Stimulated activated naive CD8-positive, alpha-beta T cell treated with anti-CD3 and anti-CD28 coated beads, Interleukin-15, amount 100 ng/mL, for 72 hours (primary cell): ENCODE data around the gene AMPD2.

Experiments
- ATAC-seq: fragments of 150-1000 bp; cut with Tn5 transposase; 2 replicates; pipeline ENCODE4 v1.10.0; 2021; ENCODE audit warnings: mild to moderate bottlenecking, moderate library complexity
- DNase-seq, 2 donors: peaks; one replicate each; pipeline ENCODE4 v3.0.0; 2021 to 2022
- H3K27ac Mint-ChIP-seq, 2 donors: one replicate each; pipeline ENCODE4 v1.8.0; 2022; ENCODE audit warnings: mild to moderate bottlenecking in 2 of 2, mixed read lengths in 2 of 2, moderate library complexity in 2 of 2
- H3K27me3 Mint-ChIP-seq: one replicate; pipeline ENCODE4 v1.8.0; 2022; ENCODE audit warnings: mixed read lengths
- H3K4me1 Mint-ChIP-seq: one replicate; pipeline ENCODE4 v1.8.0; 2022; ENCODE audit warnings: mild to moderate bottlenecking, mixed read lengths
- H3K4me3 Mint-ChIP-seq, 2 donors: one replicate each; pipeline ENCODE4 v1.8.0; 2022; ENCODE audit warnings: mild to moderate bottlenecking in 2 of 2, mixed read lengths in 2 of 2, moderate library complexity in 1 of 2
- H3K9me3 Mint-ChIP-seq, 2 donors: one replicate each; pipeline ENCODE4 v1.8.0; 2022; ENCODE audit warnings: mixed read lengths in 2 of 2

The AMPD2 gene

DNA sequence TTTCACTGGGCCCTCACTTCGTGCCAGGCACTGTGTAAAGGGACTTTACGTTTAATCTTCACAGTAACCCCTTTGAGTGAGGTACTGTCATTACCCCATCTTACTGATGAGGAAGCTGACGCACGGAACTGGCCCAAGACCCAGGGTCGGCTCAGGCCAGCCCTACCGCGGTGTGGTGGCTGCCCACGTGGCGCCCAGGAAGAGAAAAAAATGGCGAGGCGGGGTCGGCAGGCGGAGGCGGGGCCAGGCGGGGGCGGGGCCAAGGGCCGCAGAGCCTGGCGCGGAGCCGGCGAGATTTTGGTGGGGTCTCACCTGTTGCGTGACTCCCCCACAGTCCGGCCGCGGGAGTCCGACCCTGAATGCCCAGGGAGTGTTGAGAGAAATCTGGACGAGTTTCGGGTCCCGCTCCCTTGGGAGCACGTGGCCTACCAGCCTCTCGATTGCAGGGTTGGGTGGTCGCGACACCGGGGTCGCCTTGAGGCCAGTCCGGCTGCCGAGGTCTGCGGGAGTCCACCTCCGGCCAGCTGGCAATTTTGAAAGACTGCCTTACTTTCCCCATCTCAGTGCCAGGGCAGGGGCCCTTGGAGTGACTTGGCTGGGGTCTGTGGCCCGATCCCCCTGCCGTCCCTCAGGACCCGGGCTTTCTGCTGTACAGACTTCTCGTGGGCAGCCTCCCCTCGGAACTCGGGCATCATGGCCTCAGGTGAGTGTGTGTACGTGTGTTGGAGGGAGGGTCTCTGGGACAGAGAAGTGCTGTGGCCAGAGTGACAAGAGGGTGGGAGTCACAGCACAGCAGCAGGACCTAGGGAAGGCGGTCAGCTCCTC lies at the start of gene AMPD2, which contains the start of gene GNAT2:
Gene AMPD2, plus strand, starts transcription at position 262 of the 825 bp plus-strand sequence. CDS start 1,339 bp downstream, outside the sequence.
Gene GNAT2, minus strand, starts transcription at position 41 of the 825 bp plus-strand sequence. CDS start 6,746 bp downstream, outside the sequence.
- peak; percentile 65 to 82 for DNase-seq
- peaks cover 76% of the 10 kb centered on the region for H3K4me1 Mint-ChIP-seq
- peak within 1 kb of the TSS; percentile 96 to 97 for H3K4me3 Mint-ChIP-seq
- peak within 1 kb of the TSS; percentile 94 to 97 for H3K27ac Mint-ChIP-seq
- H3K9me3 Mint-ChIP-seq: no peaks in the 10 kb centered on the region
- H3K27me3 Mint-ChIP-seq: no peaks in the 10 kb centered on the region
- peak; percentile 64 for ATAC-seq

DNA sequence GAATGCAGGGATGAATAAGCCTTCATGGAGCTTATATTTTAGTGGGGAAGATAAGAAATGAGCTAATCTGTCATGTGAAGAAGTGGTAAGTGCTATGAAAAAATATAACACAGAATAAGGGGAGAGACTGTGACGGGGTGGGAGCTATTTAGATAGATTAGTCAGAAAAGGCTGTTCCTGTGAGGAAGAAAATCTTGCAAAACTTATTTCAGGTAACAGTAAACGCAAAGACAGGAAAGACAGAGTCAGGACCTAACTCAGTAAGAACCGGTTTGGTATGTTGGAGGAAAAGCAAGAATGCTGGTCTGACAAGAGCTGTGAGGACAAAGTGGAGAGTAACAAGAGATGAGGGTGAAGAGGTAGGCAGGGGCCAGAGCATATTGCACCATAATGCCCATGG lies 49.2 kb upstream of the AMPD2 start:
- H3K27ac Mint-ChIP-seq: no peak overlapping the region
- no peak for DNase-seq

DNA sequence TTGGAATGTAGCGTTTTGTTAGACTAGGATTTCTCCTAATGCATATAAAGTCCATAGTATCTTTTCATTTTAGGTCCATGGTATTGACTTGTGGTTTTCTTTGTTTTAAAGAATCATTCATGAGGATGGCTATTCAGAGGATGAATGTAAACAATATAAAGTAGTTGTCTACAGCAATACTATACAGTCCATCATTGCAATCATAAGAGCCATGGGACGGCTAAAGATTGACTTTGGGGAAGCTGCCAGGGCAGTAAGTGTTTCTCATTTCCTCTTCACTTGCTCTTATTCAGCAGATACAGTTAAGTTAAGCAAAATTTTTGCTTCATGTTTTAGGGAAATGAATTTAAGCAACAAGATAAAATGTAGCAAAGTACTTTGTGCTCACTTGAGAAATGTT lies 45.9 kb upstream of the AMPD2 start:
- no peak overlapping the region for H3K27ac Mint-ChIP-seq
- ATAC-seq (no peak), DNase-seq (no peak)
- no peak overlapping the region for H3K4me3 Mint-ChIP-seq
- H3K27me3 Mint-ChIP-seq: no peaks in the 10 kb centered on the region
- H3K4me1 Mint-ChIP-seq: peaks cover 11% of the 10 kb centered on the region
- no peaks in the 10 kb centered on the region for H3K9me3 Mint-ChIP-seq

More for the DNA sequence above, 49.2 kb upstream of the AMPD2 start:
- no peaks in the 10 kb centered on the region for H3K27me3 Mint-ChIP-seq
- peaks cover 17% of the 10 kb centered on the region for H3K4me1 Mint-ChIP-seq
- no peak overlapping the region for H3K4me3 Mint-ChIP-seq
- H3K9me3 Mint-ChIP-seq: no peaks in the 10 kb centered on the region
- no peak for ATAC-seq

GRCh38 chr1:109578947-109579443 lies 40.6 kb upstream of the AMPD2 start:
- no peak for ATAC-seq
- Mint-ChIP-seq H3K27ac (no peak overlapping the region), H3K4me1 (no peaks in the 10 kb centered on the region), H3K9me3 (no peaks in the 10 kb centered on the region), H3K27me3 (no peaks in the 10 kb centered on the region), H3K4me3 (no peak overlapping the region)
- no peak for DNase-seq

GRCh38 chr1:109579491-109579890 lies 40.1 kb upstream of the AMPD2 start:
- H3K9me3 Mint-ChIP-seq: no peaks in the 10 kb centered on the region

DNA sequence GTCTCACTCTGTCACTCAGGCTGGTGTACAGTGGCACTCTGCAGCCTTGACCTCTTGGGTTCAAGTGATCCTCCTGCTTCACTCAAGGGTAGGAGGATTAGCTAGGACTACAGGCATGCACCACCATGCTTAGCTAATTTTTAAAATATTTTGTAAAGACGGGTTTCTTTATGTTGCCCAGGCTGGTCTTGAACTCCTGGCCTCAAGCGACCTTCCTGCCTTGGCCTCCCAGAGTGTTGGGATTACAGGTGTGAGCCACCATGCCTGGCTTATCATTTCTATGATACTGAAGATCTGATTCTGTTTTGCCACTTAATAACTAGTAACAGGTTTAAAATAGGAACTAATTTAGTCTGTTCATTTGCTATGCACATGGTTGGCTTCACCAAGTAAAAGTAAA lies 37.6 kb upstream of the AMPD2 start:
- H3K27ac Mint-ChIP-seq: peak overlapping the region; percentile 42 to 72
- ATAC-seq: no peak

More at GRCh38 chr1:109579491-109579890, 40.1 kb upstream of the AMPD2 start:
- H3K4me1 Mint-ChIP-seq: no peaks in the 10 kb centered on the region
- DNase-seq: no peak
- ATAC-seq: no peak
- H3K27me3 Mint-ChIP-seq: no peaks in the 10 kb centered on the region
- no peak overlapping the region for H3K4me3 Mint-ChIP-seq
- H3K27ac Mint-ChIP-seq: no peak overlapping the region

DNA sequence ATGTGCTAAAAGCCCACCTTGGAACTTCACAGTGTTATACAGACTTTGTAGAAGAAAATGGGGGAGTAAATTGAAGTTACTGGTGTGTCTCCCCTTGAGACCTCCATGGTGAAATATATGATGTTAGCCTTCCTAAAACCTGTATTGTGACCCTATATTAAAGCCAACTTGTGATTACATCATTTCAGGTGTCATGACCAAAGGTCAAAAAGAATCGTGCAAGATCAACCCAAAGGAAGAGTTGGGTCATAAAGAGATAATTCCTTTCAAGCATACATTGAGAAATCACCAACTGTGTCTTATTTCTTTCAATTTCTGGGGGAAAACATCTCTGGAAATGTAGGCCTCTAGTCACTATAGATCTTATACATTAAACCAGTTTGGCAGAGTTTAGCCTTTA lies 34.9 kb upstream of the AMPD2 start:
- H3K4me1 Mint-ChIP-seq: no peaks in the 10 kb centered on the region
- no peaks in the 10 kb centered on the region for H3K9me3 Mint-ChIP-seq
- ATAC-seq (no peak), DNase-seq (no peak)
- H3K27me3 Mint-ChIP-seq: no peaks in the 10 kb centered on the region
- no peak overlapping the region for H3K4me3 Mint-ChIP-seq
- H3K27ac Mint-ChIP-seq: peak overlapping the region in 1 of 2 donors; percentile 36

More for the DNA sequence above, 37.6 kb upstream of the AMPD2 start:
- H3K27me3 Mint-ChIP-seq: no peaks in the 10 kb centered on the region
- no peak overlapping the region for H3K4me3 Mint-ChIP-seq
- H3K4me1 Mint-ChIP-seq: no peaks in the 10 kb centered on the region
- H3K9me3 Mint-ChIP-seq: no peaks in the 10 kb centered on the region
- no peak for DNase-seq

- H3K27ac Mint-ChIP-seq: no peak overlapping the region
- H3K4me3 Mint-ChIP-seq: no peak overlapping the region
- no peaks in the 10 kb centered on the region for H3K9me3 Mint-ChIP-seq
- ATAC-seq (no peak), DNase-seq (no peak)
- H3K27me3 Mint-ChIP-seq: no peaks in the 10 kb centered on the region
- H3K4me1 Mint-ChIP-seq: no peaks in the 10 kb centered on the region
Measured at GRCh38 chr1:109586055-109586454, 33.6 kb upstream of the AMPD2 start.

DNA sequence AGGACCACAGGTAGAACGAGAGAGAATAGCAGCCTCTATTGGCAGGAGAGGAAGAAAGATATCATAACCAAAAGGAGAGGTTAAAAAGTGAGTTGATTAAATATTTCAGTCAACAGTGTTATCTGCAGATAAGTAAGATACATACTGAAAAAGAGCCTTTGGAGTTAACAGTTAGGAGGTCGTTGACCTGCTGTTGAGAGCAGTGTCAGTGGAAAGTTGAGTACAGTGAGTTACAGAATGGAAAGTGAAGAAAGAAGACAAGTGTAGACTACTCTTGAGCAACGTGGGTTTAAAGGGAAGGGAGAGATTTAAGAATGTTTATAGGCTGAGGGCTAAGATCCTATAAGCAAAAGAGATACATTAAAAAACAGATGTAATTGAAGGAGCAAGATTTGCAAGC lies 30.5 kb upstream of the AMPD2 start:
- no peaks in the 10 kb centered on the region for H3K9me3 Mint-ChIP-seq
- H3K4me3 Mint-ChIP-seq: no peak overlapping the region
- H3K27ac Mint-ChIP-seq: peak overlapping the region in 1 of 2 donors; percentile 7
- H3K4me1 Mint-ChIP-seq: no peaks in the 10 kb centered on the region
- DNase-seq: no peak
- H3K27me3 Mint-ChIP-seq: no peaks in the 10 kb centered on the region
- no peak for ATAC-seq

GRCh38 chr1:109589679-109590078 lies 30.0 kb upstream of the AMPD2 start:
- H3K27ac Mint-ChIP-seq: peak overlapping the region in 1 of 2 donors; percentile 7
- no peak overlapping the region for H3K4me3 Mint-ChIP-seq
- DNase-seq: no peak
- ATAC-seq: no peak
- H3K27me3 Mint-ChIP-seq: no peaks in the 10 kb centered on the region
- H3K9me3 Mint-ChIP-seq: no peaks in the 10 kb centered on the region
- no peaks in the 10 kb centered on the region for H3K4me1 Mint-ChIP-seq

GRCh38 chr1:109592916-109593315 lies 26.7 kb upstream of the AMPD2 start:
- ATAC-seq: no peak

GRCh38 chr1:109595531-109595930 lies 24.1 kb upstream of the AMPD2 start:
- no peaks in the 10 kb centered on the region for H3K27me3 Mint-ChIP-seq
- peak overlapping the region in 1 of 2 donors; percentile 26 for H3K27ac Mint-ChIP-seq
- no peaks in the 10 kb centered on the region for H3K9me3 Mint-ChIP-seq
- H3K4me1 Mint-ChIP-seq: no peaks in the 10 kb centered on the region
- no peak for ATAC-seq
- H3K4me3 Mint-ChIP-seq: no peak overlapping the region
- no peak for DNase-seq

More at GRCh38 chr1:109592916-109593315, 26.7 kb upstream of the AMPD2 start:
- DNase-seq: no peak
- Mint-ChIP-seq H3K9me3 (no peaks in the 10 kb centered on the region), H3K4me1 (no peaks in the 10 kb centered on the region), H3K27me3 (no peaks in the 10 kb centered on the region), H3K4me3 (no peak overlapping the region), H3K27ac (no peak overlapping the region)

GRCh38 chr1:109598156-109598555 lies 21.5 kb upstream of the AMPD2 start:
- Mint-ChIP-seq H3K27ac (no peak overlapping the region), H3K27me3 (no peaks in the 10 kb centered on the region), H3K4me1 (peaks cover 11% of the 10 kb centered on the region), H3K9me3 (no peaks in the 10 kb centered on the region), H3K4me3 (no peak overlapping the region)
- ATAC-seq (no peak), DNase-seq (no peak)

GRCh38 chr1:109598655-109599054 lies 21.0 kb upstream of the AMPD2 start:
- no peak for ATAC-seq
- Mint-ChIP-seq H3K27ac (no peak overlapping the region), H3K4me1 (peaks cover 15% of the 10 kb centered on the region), H3K27me3 (no peaks in the 10 kb centered on the region), H3K4me3 (no peak overlapping the region), H3K9me3 (no peaks in the 10 kb centered on the region)
- DNase-seq: no peak

- Mint-ChIP-seq H3K4me3 (no peak overlapping the region), H3K27me3 (no peaks in the 10 kb centered on the region), H3K27ac (no peak overlapping the region)
Measured at GRCh38 chr1:109603229-109603628, 16.4 kb upstream of the AMPD2 start.

GRCh38 chr1:109605381-109605780 lies 14.3 kb upstream of the AMPD2 start:
- no peak for DNase-seq
- Mint-ChIP-seq H3K27ac (no peak overlapping the region), H3K4me3 (no peak overlapping the region), H3K4me1 (peaks cover 15% of the 10 kb centered on the region), H3K27me3 (no peaks in the 10 kb centered on the region), H3K9me3 (no peaks in the 10 kb centered on the region)
- ATAC-seq: no peak

More at GRCh38 chr1:109603229-109603628, 16.4 kb upstream of the AMPD2 start:
- H3K9me3 Mint-ChIP-seq: no peaks in the 10 kb centered on the region
- DNase-seq (no peak), ATAC-seq (no peak)
- peaks cover 15% of the 10 kb centered on the region for H3K4me1 Mint-ChIP-seq
